Vagina (tissue), 2 donors: Measurements from ENCODE around the gene NPAS3.

ENCODE experiments used
- CTCF ChIP-seq, 3 experiments: fragments of 450-650 bp in 2 of 3; fragments of 200-600 bp in 1 of 3; sonication (generic) in 1 of 3; IDR thresholded peaks; one replicate each; pipeline ENCODE4 v1.5.1; 2017 to 2019; ENCODE audit warnings: antibody characterized with exemption in 3 of 3, mild to moderate bottlenecking in 2 of 3, moderate library complexity in 2 of 3
- POLR2A ChIP-seq, 2 donors: fragments of 450-650 bp; IDR thresholded peaks; one replicate each; pipeline ENCODE4 v1.6.1; 2017; ENCODE audit warnings: antibody characterized with exemption in 2 of 2, mild to moderate bottlenecking in 2 of 2, moderate library complexity in 2 of 2
- POLR2AphosphoS5 ChIP-seq, 2 donors: sonication (generic); formaldehyde crosslinking; IDR thresholded peaks; one replicate each; pipeline ENCODE4 v1.9.0; 2017; ENCODE audit warnings: antibody characterized with exemption in 2 of 2, mild to moderate bottlenecking in 2 of 2, low read depth in 1 of 2; ENCODE audit not compliant: insufficient read depth in 1 of 2

- TF ChIP-seq CTCF (IDR thresholded peaks at IDR 0.05), result no peak
- no peak for TF ChIP-seq POLR2A (IDR thresholded peaks at IDR 0.05)
- no peak for TF ChIP-seq POLR2AphosphoS5 (IDR thresholded peaks at IDR 0.05; ENCODE audit: insufficient read depth in 1 of 2, low read depth in 1 of 2)
These were observed 182.3 kb downstream of the NPAS3 start for GRCh38 chr14:33120966-33121365.
